Neural cell (in vitro differentiated cells): ENCODE data around the gene MCCD1.

ENCODE experiments used
- EP300 ChIP-seq: fragments of 450-650 bp; conservative IDR thresholded peaks from 2 replicates; pipeline ENCODE4 v1.6.1; 2014; ENCODE audit warnings: antibody characterized with exemption, mild to moderate bottlenecking, moderate library complexity; ENCODE audit not compliant: poor library complexity, severe bottlenecking
- EZH2 ChIP-seq: fragments of 200-600, 300-800 bp; shearing (Covaris generic), sonication (generic); IDR thresholded peaks from 2 replicates; pipeline ENCODE4 v1.6.1; 2014; ENCODE audit warnings: antibody characterized with exemption, low read length, borderline replicate concordance, mild to moderate bottlenecking; ENCODE audit not compliant: insufficient read depth, poor library complexity, severe bottlenecking
- SMC3 ChIP-seq: fragments of 450-650 bp; conservative IDR thresholded peaks from 2 replicates; pipeline ENCODE4 v1.6.1; 2014; ENCODE audit warnings: antibody characterized with exemption, mild to moderate bottlenecking, moderate library complexity; ENCODE audit not compliant: poor library complexity
- TAF1 ChIP-seq: IDR thresholded peaks from 2 replicates; pipeline ENCODE4 v1.6.1; 2012; ENCODE audit warnings: low read depth
- TF ChIP-seq, protein P1 (sequence below): IDR thresholded peaks from 2 replicates; pipeline ENCODE4 v1.6.1; 2012; ENCODE audit warnings: borderline replicate concordance
- TF ChIP-seq, protein P2 (sequence below): fragments of 450-650 bp; IDR thresholded peaks from 2 replicates; pipeline ENCODE4 v1.5.1; 2014; ENCODE audit warnings: antibody characterized with exemption, mild to moderate bottlenecking, moderate library complexity; ENCODE audit not compliant: poor library complexity, severe bottlenecking

DNA sequence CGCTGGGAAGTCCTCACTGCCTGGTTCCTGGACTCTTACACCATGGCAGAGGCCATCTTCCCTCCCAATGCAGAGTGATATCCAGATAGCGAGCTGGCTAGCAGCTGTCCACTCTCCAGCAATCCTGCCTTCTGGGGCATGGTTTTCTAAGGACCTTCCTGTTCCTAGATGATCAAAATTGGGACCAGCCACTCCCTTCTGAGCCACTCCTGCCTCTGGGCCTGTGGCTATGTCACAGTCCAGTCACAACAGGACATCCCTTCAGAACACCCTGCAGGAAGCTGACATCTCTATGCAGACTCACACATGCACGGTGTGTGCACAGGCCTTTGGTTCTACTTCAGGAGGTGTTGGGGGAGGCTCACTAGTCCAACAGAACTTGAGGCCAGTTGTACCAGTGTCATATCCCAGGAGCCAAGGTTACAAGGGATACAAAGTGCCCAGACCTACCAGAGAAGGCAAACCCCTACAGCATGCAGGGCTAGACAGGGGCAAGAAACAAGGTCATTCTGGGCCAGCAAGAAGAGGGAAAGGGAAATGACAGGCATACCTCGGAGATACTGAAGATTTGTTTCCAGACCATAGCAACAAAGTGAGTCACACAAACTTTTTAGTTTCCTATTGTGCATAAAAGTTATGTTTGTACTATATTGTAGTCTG lies 2.7 kb upstream of the MCCD1 start:
- TF ChIP-seq, protein P1, sequence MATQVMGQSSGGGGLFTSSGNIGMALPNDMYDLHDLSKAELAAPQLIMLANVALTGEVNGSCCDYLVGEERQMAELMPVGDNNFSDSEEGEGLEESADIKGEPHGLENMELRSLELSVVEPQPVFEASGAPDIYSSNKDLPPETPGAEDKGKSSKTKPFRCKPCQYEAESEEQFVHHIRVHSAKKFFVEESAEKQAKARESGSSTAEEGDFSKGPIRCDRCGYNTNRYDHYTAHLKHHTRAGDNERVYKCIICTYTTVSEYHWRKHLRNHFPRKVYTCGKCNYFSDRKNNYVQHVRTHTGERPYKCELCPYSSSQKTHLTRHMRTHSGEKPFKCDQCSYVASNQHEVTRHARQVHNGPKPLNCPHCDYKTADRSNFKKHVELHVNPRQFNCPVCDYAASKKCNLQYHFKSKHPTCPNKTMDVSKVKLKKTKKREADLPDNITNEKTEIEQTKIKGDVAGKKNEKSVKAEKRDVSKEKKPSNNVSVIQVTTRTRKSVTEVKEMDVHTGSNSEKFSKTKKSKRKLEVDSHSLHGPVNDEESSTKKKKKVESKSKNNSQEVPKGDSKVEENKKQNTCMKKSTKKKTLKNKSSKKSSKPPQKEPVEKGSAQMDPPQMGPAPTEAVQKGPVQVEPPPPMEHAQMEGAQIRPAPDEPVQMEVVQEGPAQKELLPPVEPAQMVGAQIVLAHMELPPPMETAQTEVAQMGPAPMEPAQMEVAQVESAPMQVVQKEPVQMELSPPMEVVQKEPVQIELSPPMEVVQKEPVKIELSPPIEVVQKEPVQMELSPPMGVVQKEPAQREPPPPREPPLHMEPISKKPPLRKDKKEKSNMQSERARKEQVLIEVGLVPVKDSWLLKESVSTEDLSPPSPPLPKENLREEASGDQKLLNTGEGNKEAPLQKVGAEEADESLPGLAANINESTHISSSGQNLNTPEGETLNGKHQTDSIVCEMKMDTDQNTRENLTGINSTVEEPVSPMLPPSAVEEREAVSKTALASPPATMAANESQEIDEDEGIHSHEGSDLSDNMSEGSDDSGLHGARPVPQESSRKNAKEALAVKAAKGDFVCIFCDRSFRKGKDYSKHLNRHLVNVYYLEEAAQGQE: no peak
- TF ChIP-seq, protein P2, sequence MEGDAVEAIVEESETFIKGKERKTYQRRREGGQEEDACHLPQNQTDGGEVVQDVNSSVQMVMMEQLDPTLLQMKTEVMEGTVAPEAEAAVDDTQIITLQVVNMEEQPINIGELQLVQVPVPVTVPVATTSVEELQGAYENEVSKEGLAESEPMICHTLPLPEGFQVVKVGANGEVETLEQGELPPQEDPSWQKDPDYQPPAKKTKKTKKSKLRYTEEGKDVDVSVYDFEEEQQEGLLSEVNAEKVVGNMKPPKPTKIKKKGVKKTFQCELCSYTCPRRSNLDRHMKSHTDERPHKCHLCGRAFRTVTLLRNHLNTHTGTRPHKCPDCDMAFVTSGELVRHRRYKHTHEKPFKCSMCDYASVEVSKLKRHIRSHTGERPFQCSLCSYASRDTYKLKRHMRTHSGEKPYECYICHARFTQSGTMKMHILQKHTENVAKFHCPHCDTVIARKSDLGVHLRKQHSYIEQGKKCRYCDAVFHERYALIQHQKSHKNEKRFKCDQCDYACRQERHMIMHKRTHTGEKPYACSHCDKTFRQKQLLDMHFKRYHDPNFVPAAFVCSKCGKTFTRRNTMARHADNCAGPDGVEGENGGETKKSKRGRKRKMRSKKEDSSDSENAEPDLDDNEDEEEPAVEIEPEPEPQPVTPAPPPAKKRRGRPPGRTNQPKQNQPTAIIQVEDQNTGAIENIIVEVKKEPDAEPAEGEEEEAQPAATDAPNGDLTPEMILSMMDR: no peak
- no peak for TF ChIP-seq EZH2
- no peak for TF ChIP-seq SMC3
- no peak for TF ChIP-seq TAF1
- TF ChIP-seq EP300: no peak
